Measurements from ENCODE around the gene TBL3.

TBL3 gene

DNA sequence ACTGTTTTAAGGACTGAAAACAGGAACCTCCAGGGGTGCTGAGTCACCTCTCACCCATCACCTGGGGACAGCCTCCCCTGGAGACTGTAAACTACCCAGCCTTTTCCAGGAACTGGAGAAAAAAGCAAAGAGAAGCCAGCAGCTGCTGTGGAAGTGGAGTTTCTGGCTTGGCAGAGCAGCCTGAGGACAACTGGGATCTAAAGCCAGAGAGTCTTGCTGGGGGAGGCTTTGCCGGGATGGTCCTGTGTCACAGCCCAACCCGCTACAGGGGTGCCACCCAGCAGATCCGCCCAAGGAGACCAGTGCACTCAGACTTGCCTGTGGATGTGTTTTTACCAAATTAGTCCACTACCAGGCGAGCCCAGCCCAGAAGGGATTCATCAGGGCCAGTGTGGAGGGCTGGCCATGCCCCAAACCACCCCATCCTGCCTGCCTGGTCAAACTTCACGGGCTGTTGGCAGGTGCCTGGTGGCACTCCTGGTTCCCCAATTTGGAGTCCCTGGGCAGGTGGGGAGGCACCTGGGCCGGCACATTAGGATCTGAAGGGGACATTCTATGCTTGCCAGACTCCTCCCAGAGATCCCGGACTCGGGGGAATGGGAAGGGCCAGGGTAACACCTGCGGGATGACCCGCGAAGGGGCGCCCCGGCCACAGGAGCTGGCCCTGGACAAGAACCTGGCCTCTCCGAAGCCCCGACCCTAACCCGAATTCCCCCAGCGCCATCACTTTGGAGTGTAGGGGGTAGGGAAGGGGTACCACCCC, 29.6 kb upstream of the TBL3 start:
- H3K9me3 ChIP-seq (ENCODE audit: control insufficient read depth, insufficient read depth, low read depth, low read length): no peaks in the 10 kb centered on the region
- H3K36me3 ChIP-seq (ENCODE audit: control insufficient read depth in 2 of 2, insufficient read depth in 1 of 2, low read length in 2 of 2): peaks cover 0 to 33% of the 10 kb centered on the region in 2 experiments; a peak in 2 of 3 replicates
- POLR2A ChIA-PET: interaction anchor here (1.1 to 1.7 kb wide), 5 partner anchors 15 to 23 kb away, joined by 5 to 33 read pairs (median 11); partner anchors contain the start of gene RPS2
- peak overlapping the region; percentile 67 for H3K4me3 ChIP-seq (ENCODE audit: low read depth, low read length)
- no peaks in the 10 kb centered on the region for H3K4me1 ChIP-seq (ENCODE audit: control insufficient read depth, insufficient read depth, low read length)
- no peak overlapping the region; the same call in 1 of the 2 replicates for H3K27ac ChIP-seq (ENCODE audit: extremely low read depth, low read depth, low read length)
- CTCF ChIA-PET: interaction anchor here (0.6 to 2.6 kb wide), 4 partner anchors 13 to 262 kb away, joined by 3 to 19 read pairs (median 4); no protein-coding TSS in a partner anchor
- TF ChIP-seq MYNN (tag by site-specific recombination; IDR thresholded peaks at IDR 0.05; ENCODE audit: borderline replicate concordance): no peak
- no peak for TF ChIP-seq ZNF146 (tag by site-specific recombination; IDR thresholded peaks at IDR 0.05)
- TF ChIP-seq ZNF530 (tag by site-specific recombination; IDR thresholded peaks at IDR 0.05; ENCODE audit: low read depth): no peak
- TF ChIP-seq ZNF600 (tag by site-specific recombination; IDR thresholded peaks at IDR 0.05): peak; percentile 55
- no peak; the same call in 1 of the 2 replicates for TF ChIP-seq ZNF184 (tag by site-specific recombination; IDR thresholded peaks at IDR 0.05)
- TF ChIP-seq, protein P1, sequence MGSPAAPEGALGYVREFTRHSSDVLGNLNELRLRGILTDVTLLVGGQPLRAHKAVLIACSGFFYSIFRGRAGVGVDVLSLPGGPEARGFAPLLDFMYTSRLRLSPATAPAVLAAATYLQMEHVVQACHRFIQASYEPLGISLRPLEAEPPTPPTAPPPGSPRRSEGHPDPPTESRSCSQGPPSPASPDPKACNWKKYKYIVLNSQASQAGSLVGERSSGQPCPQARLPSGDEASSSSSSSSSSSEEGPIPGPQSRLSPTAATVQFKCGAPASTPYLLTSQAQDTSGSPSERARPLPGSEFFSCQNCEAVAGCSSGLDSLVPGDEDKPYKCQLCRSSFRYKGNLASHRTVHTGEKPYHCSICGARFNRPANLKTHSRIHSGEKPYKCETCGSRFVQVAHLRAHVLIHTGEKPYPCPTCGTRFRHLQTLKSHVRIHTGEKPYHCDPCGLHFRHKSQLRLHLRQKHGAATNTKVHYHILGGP (tag by site-specific recombination; IDR thresholded peaks at IDR 0.05): no peak
- TF ChIP-seq ZBTB1 (tag by site-specific recombination; IDR thresholded peaks at IDR 0.05): no peak
- TF ChIP-seq ZNF433 (tag by site-specific recombination; IDR thresholded peaks at IDR 0.05; ENCODE audit: low read depth): no peak
- no peak for TF ChIP-seq ZNF776 (tag by site-specific recombination; IDR thresholded peaks at IDR 0.05; ENCODE audit: borderline replicate concordance)
- no peak for TF ChIP-seq ZNF560 (tag by site-specific recombination; IDR thresholded peaks at IDR 0.05; ENCODE audit: borderline replicate concordance)
- TF ChIP-seq ZNF837 (tag by site-specific recombination; IDR thresholded peaks at IDR 0.05): no peak
- no peak for TF ChIP-seq ZNF19 (tag by site-specific recombination; IDR thresholded peaks at IDR 0.05; ENCODE audit: low read depth)
- no peak for TF ChIP-seq ZSCAN23 (tag by site-specific recombination; IDR thresholded peaks at IDR 0.05)
- no peak; the same call in 1 of the 2 replicates for TF ChIP-seq FEZF1 (tag by site-specific recombination; IDR thresholded peaks at IDR 0.05)
- no peak for TF ChIP-seq GFI1B (tag by site-specific recombination; IDR thresholded peaks at IDR 0.05)
- no peak for TF ChIP-seq ZNF211 (tag by site-specific recombination; IDR thresholded peaks at IDR 0.05; ENCODE audit: low read depth)
- TF ChIP-seq ZNF274 (IDR thresholded peaks at IDR 0.05; ENCODE audit: low read length): no peak
- no peak for TF ChIP-seq ZNF274 (tag by site-specific recombination; IDR thresholded peaks at IDR 0.05; ENCODE audit: borderline replicate concordance)
- TF ChIP-seq SETDB1 (IDR thresholded peaks at IDR 0.05; ENCODE audit: insufficient read length, low read length): no peak
- TF ChIP-seq ZNF341 (tag by site-specific recombination; IDR thresholded peaks at IDR 0.05; ENCODE audit: low read depth): no peak
- TF ChIP-seq, protein P2, sequence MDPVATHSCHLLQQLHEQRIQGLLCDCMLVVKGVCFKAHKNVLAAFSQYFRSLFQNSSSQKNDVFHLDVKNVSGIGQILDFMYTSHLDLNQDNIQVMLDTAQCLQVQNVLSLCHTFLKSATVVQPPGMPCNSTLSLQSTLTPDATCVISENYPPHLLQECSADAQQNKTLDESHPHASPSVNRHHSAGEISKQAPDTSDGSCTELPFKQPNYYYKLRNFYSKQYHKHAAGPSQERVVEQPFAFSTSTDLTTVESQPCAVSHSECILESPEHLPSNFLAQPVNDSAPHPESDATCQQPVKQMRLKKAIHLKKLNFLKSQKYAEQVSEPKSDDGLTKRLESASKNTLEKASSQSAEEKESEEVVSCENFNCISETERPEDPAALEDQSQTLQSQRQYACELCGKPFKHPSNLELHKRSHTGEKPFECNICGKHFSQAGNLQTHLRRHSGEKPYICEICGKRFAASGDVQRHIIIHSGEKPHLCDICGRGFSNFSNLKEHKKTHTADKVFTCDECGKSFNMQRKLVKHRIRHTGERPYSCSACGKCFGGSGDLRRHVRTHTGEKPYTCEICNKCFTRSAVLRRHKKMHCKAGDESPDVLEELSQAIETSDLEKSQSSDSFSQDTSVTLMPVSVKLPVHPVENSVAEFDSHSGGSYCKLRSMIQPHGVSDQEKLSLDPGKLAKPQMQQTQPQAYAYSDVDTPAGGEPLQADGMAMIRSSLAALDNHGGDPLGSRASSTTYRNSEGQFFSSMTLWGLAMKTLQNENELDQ (tag by site-specific recombination; IDR thresholded peaks at IDR 0.05; ENCODE audit: low read depth): no peak
- peak; percentile 14; the same call in 1 of the 2 replicates for TF ChIP-seq SP2 (tag by site-specific recombination; IDR thresholded peaks at IDR 0.05)
- TF ChIP-seq, protein P3, sequence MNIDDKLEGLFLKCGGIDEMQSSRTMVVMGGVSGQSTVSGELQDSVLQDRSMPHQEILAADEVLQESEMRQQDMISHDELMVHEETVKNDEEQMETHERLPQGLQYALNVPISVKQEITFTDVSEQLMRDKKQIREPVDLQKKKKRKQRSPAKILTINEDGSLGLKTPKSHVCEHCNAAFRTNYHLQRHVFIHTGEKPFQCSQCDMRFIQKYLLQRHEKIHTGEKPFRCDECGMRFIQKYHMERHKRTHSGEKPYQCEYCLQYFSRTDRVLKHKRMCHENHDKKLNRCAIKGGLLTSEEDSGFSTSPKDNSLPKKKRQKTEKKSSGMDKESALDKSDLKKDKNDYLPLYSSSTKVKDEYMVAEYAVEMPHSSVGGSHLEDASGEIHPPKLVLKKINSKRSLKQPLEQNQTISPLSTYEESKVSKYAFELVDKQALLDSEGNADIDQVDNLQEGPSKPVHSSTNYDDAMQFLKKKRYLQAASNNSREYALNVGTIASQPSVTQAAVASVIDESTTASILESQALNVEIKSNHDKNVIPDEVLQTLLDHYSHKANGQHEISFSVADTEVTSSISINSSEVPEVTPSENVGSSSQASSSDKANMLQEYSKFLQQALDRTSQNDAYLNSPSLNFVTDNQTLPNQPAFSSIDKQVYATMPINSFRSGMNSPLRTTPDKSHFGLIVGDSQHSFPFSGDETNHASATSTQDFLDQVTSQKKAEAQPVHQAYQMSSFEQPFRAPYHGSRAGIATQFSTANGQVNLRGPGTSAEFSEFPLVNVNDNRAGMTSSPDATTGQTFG (tag by site-specific recombination; IDR thresholded peaks at IDR 0.05; ENCODE audit: borderline replicate concordance): no peak
- TF ChIP-seq ZNF624 (tag by site-specific recombination; IDR thresholded peaks at IDR 0.05): no peak
- TF ChIP-seq TRIM28 (IDR thresholded peaks at IDR 0.05; ENCODE audit: borderline replicate concordance, low read length): no peak
- TF ChIP-seq MZF1 (tag by site-specific recombination; IDR thresholded peaks at IDR 0.05; ENCODE audit: borderline replicate concordance): no peak
- no peak for TF ChIP-seq KLF9 (tag by site-specific recombination; IDR thresholded peaks at IDR 0.05; ENCODE audit: low read depth)
- TF ChIP-seq ZEB2 (tag by site-specific recombination; IDR thresholded peaks at IDR 0.05): no peak
- no peak for TF ChIP-seq ZNF660 (tag by site-specific recombination; IDR thresholded peaks at IDR 0.05)
- no peak for TF ChIP-seq ZNF239 (tag by site-specific recombination; IDR thresholded peaks at IDR 0.05)
- TF ChIP-seq, protein P4, sequence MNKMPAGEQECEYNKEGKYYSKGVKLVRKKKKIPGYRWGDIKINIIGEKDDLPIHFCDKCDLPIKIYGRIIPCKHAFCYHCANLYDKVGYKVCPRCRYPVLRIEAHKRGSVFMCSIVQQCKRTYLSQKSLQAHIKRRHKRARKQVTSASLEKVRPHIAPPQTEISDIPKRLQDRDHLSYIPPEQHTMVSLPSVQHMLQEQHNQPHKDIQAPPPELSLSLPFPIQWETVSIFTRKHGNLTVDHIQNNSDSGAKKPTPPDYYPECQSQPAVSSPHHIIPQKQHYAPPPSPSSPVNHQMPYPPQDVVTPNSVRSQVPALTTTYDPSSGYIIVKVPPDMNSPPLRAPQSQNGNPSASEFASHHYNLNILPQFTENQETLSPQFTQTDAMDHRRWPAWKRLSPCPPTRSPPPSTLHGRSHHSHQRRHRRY (tag by site-specific recombination; IDR thresholded peaks at IDR 0.05): no peak
- TF ChIP-seq KLF1 (tag by site-specific recombination; IDR thresholded peaks at IDR 0.05): peak; percentile 68
- no peak for TF ChIP-seq YY1 (tag by site-specific recombination; IDR thresholded peaks at IDR 0.05)

Data from HEK293 (cell line).